GM19328 (cell line): Measurements from ENCODE around the gene TEX53.

Experiments
- ATAC-seq: cut with Tn5 transposase; IDR thresholded peaks from one replicate; pipeline ENCODE4 v1.9.1; 2021; ENCODE audit warnings: mild to moderate bottlenecking, moderate library complexity; ENCODE audit not compliant: unreplicated experiment

Gene TEX53

DNA sequence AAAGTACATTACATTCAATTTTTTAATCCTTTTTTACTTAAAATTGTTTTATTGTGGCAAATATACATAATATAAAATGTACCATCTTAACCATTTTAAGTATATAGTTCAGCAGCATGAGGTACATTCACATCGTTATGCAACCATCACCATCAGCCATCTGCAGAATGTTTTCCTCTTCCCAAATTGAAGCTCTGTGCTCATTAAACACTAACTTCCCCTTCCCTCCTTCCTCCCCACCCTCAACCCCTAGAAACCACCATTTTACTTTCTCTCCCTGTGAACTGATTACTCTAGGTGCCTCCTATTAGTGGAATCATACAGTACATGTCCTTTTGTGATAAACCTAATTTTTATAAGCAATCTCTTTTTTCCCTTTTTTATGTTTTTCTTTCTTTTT lies 15.6 kb downstream of the TEX53 start:
- ATAC-seq: no peak

DNA sequence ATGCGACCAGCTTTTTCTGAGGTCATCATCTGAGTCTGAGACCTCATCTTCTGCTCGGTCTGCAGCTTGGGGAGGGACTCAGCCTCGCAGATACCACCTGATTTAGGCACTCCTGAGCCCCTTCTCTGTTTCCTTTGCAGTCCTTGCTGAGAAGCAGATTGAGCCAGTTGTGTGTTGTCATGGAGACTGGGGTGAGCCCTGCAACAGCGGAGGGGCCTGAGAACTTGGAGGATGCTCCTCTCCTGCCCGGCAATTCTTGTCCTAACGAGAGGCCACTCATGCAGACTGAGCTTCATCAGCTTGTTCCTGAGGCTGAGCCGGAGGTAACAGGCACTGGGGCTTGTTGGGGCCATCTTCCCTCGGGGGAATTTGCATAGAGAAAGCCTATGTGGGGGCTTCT lies 19.2 kb downstream of the TEX53 start:
- no peak for ATAC-seq

DNA sequence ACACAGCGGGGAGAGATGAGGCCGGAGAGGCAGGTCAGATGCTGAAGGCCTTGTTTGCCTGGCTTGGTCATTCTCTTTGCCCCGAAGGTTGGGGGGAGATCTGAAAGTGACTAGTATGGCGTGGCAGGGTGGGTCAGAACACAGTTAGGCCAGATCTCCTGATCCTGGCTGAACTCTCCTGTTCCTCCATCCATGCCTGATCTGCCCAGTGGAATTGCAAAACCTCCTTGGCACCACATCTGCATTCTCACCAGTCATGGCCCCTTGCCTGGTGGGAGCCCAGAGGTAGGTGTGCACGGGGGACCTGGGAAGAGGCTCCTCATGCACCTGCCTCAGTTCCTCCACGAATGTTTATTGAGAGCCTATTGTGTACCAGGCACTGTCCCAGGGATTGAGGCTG lies 23.2 kb downstream of the TEX53 start:
- no peak for ATAC-seq

DNA sequence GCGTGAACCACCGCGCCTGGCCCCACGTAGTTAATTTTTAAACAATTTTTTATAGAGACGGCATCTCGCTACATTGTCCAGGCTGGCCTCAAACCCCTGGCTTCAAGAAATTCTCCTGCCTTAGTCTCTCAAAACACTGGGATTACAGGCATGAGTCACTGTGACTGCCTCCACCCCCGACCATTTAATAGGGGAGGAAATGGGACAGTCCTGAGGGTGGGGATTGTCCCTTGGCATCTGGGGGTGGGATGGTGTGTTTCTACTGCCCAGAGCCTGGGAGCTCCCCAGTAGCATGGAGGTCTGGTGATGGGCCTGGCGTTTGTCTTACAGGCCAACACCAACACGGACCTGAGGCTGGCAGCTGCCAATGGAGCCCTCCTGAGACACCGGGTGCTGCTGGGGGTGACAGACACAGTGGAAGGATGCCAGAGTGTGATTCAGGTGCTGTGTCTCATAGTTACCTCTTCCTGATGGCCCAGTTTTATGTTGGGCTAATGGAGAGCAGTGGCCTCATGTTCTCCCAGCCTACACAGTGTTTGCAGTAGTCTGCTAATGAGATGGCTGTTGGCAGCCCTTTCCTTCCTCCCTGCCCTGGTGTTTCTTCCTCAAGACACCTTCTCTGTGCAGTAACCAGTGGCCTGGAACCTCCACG lies 24.0 kb downstream of the TEX53 start:
- ATAC-seq: no peak

DNA sequence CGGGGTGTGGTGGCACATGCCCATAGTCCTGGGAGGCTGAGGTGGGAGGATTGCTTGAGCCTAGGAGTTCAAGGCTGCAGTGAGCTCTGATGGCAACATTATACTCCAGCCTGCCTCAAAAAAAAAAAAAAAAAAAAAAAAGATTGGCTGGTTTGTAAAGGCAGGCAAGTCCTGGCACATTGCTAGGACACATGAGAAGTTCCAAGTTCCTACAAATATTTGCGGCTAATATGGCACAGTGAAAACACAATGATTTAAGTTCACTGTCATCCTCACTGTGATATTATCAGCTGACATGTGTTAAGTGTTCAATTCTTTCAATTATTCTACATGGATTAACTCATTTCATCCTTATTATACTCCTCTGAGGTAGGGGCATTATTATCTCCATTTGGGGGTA lies 26.4 kb downstream of the TEX53 start:
- no peak for ATAC-seq

DNA sequence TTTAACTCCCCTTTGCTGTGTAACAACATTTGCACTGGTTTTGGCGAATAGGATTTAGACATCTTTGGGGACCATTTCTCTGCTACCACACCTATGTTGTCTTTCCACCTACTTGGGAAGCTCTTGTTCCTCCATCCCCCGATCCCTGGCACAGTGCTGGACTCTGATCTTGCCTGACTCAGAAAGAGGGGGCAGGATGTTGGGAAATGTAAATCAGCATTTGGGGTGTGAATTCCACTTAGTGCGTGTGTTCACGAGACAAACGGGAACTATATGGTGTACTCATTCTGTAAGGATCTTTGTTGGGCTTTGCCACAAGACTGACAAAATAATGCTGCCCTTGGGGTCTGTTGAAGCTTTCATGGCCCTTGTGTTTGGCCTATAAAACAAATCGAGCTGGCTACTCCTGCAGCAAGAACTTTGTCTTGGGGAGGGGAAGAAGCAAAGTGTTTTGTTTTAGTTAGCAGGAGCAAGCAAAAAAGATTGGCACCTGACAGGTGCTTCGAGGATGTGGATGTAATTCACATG lies 28.0 kb downstream of the TEX53 start:
- no peak for ATAC-seq

DNA sequence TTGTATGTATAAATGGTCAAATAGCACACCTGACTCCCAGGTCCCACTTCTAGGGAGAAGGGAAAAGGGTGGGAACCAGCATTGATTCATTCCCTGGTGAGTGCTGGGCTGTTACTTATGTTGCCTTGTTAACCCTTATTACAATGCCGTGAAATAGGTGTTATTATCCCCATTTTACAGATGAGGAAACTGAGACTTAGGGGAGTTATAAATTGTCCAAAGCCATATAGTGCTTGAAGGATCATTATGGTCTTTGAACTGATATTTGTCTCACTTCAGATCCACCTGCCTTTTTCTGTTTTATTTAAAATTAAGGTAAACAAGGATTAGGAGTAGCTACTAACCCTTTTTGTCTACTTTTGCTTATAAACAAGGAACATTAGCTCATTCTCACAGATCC lies 30.1 kb downstream of the TEX53 start:
- ATAC-seq: no peak

DNA sequence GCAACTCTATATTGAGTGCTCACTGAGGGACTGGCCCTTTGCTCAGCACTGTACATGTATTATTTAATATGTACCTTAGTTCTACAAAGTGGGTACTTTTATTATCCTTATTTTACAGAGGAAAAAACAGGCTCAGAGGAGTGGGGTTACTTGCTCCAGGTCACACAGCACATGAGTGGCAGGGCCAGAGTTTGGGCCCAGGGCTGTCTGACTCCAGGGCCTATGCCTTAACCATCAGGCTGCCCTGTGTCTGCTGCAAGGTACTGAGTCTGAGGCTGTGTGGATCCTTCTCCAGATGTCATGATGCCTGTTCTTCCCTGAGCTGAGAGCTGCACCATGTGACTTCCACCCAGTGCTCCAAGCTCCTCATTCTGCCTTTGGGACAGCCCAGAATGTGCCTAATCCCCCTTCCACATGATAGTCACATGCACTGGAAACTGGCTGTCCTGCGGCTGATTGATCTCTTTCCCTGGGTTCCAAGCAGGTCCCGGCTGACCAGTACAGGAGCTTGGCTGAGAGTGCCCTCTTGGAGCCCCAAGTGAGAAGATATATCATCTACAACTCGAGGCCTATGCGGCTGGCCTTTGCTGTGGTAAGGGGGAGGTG lies 31.1 kb downstream of the TEX53 start:
- no peak for ATAC-seq

DNA sequence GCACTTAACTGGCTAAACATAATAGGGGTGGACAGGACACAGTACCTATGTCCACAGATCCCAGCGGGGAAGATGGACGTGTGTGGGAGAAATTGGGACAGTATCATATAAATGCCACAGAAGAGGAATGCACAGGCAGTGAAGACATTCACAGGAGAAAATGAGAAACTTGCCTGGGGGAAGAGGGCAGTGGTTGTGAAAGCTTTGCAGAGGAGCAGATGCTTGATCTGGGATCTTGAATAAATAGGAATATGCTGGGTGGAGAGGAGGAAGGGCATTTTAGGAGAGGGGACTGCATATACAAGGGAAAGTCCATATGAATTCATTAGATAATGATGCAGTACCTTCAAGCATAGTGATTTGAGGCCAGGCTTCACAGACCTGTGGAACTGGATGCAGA lies 32.9 kb downstream of the TEX53 start:
- no peak for ATAC-seq

DNA sequence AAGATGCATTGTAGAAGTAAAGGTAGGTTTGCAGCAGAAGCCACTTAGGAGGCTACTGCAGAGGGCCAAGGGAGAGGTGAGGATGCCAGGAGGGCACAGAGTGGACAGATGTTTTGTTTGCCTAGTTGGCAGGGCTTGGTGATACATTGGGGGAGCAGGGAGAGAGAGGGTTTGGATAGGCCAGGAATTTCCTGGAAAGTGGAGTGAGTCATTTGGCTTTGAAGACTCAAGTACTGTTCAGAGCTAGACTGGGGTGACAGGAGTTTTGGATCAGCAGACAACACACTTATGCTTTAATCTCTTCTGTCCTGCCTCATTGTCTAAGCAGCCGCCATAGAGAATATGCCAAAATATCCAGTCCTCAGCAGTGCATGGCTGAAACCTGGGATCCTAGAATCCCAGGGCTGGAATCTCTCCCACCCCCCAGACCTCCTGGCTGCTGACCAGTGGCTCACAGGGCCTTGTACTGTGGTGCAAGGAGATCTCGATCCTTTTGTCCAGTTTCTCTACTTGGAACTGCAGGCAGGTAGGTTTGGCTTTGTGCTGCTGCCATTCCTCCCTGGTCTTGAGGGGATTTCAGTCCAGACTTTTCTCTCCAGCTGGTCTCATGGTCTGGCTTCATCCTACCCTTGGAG lies 35.5 kb downstream of the TEX53 start:
- ATAC-seq: no peak

DNA sequence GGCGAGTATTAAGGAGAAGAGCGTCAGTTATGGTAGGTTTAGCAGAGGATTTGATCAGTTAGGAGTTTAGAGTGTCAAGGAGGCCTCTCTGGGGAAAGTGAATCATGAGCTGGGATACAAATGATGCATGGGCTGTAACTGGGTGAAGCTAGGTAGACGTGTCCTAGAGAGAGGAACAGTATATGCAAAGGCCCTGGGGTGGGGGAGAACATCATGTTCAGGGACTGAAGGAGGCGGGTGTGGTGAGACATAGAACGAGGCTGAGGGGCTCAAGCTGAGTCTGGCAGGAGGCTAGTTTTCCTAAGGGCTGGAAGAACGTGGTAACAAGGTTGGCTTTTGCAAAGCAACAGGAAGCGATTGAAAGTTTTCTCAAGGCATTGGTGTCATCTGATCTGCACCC lies 36.0 kb downstream of the TEX53 start:
- ATAC-seq: no peak

DNA sequence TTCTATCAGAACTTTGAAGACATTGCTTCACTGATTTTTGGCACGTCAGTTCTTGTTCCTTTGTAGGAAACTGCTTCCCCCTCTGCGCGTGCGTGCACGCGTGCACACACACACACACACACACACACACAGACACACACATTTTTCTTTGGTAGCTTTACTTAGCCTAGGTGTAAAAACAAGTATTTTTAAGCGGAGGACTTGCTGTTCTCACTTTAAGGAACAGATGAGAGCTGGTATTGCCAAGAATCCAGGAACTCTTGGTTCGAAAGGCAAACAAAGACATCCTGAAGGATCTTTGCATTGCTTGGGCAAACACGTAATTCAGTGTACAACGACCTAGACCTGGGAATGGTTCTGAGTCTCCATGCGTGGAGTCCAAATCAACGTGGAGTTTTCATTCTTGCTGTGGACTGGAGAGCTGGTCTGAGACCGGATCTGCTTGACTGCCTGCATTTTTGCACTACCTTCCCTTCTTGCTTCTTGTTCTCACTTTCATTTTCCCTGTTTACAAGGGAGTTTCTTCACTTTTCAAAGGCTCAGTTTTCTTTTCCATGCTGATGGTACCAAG lies 38.3 kb downstream of the TEX53 start:
- no peak for ATAC-seq

DNA sequence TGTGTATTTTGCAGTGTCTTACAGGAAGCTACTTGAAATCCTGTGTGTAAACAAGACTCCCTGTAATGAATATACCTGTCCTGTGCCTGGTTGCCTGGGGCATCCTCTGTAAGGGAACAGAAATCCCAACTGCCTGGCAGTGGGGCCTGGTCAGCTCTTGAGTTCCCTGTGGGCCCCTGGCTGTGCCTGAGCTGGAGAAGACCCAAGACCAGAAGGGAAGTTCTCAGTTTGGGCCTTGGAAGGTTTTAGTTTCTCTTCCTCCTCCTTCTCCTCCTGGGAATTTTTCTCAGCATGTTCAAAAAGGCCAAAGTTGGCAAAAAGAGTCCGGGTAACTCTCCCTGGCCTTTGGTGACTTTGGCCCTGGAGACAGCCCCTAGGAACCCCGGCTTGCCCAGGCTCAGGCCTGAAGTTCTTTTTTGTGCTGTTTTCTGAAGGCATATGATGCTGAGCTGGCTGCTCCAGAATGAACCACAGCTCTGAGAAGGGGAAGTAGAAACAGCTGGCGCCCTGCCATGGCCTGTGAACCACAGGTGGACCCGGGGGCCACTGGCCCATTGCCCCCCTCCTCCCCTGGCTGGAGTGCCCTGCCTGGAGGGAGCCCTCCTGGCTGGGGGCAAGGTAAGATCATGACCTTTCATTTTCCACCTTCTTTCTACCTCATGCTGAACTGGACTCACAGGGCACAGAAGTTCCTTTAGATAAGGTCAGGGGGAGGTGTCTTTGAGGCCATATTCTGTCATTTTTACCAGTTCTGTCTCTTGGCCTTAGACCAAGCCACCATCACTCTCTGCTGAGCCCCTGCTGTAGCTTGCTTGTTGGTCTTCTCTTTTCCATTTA lies 40.7 kb downstream of the TEX53 start:
- ATAC-seq: peak; percentile 70

DNA sequence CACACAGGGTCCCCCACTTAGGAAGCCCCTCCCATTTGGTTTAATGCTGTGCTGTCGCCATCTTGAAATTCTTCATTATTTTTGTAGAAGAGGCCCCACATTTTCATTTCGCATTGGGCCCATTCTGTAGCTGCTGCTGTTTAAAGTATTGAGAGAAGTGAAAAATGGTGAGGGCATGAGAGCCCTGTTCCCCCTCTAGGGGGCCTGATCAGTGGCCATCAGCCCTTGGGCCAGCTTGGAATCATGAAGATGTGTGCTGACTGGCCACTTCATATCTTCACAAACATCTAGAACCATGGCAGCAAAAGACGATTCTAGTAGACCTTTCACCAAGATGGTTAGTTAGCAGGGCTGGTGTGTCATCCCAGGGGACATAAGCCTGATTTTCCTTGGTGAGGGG lies 43.2 kb downstream of the TEX53 start:
- ATAC-seq: no peak

DNA sequence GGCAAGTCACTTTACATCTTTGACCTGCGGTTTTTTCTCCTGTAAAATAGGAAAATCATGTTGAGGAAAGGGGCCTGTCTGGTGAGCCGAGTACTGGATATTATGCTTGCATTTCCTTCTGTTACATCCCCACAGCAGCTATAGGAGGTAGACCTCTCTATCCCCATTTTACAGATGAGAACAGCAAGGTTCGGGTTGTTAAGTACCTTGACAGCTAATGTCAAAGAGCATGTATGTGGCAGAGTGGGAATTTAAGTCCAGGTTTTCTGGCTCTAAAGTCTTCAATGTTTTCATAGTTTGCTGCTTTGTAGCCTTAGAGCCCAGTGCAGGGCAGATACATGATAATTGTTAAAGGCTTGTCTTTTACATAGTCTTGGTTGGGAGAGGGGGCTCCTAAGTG lies 43.7 kb downstream of the TEX53 start:
- ATAC-seq: no peak

DNA sequence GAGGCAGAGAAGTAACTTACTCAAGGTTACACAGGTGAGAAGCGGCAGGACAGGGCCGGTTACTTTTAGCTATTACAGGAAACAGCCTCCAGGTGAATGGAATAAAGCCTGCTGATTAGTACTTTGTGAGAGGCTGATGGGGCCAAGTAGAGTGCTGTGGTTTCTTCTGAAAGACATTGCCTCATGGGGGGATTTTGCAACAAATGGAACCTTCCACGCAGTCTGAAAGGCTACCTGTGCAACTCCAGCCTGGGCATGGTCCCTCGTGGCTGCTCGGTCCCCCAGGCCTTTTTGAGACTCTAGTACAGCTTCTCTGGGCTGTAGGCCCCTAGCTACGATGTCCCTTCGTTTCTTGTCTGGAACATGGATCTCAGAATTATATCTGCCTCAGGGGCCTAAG lies 44.5 kb downstream of the TEX53 start:
- no peak for ATAC-seq

DNA sequence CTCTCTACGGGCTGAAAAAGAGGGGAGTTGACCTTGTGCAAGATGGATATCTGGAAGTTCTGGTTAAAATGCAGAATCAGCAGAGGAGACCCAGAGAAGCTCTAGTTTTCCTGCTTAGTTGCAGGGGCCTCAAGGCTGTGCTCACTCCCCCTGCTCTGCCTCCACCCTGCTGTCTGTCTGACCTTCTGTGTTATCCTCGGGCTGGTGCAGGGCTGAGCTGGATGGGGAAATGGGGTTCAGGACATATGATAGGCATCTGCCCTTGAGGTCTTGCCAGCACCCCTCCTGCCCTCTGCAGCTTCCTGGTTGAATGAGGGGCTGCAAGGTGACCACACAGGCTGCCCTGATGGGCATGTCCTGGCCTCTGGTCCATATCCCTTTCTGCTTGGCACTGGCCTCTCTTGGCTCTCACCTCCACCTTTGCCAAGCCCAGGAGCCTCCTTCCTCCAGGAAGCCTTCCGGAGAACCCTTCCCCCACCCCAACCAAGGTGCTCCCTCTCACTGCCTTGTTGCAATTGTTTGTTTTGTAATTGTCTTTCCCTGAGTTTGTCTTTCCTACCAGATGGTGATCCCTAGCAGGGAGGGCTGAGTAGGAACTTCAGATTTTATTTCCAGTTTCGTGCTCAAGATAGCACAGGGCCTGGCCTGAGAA lies 45.2 kb downstream of the TEX53 start:
- ATAC-seq: no peak

DNA sequence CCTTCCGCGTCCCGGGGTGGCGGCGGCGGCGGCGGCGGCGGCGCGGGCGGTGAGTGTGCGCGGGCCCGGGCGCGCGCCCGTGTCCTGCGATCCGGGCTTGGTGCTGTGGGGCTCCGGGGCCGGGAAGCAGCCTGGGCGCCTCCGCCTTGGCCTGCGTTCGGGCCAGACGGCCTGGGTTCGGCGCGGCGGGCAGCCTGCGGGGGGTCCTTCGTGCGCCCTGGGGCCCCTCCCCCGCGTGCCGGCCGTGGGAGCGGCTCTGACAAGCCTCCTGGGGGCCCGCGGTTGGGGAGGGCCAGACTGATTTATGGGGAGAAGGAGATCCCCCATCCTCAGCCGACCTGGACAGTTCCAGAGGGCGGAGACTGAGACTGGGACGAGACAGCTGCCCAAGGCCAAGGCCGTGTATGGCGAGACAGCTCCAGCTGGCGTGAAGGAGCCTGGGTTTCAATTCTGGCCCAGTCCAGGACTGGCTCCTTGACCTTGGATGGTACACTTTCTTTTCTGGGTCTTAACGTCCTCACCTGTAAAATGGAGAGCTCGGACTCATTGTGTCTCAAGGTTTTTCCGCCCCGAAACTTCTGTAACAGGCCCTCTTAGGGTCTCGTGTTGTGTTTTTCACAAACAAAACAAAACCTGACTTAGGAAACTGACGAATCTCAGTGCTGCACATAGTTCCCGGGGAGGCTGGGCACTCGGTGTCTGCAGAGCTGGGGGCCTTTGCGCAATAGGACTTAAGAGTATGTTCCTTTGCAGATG lies 45.9 kb downstream of the TEX53 start:
- ATAC-seq: peak; percentile 34

DNA sequence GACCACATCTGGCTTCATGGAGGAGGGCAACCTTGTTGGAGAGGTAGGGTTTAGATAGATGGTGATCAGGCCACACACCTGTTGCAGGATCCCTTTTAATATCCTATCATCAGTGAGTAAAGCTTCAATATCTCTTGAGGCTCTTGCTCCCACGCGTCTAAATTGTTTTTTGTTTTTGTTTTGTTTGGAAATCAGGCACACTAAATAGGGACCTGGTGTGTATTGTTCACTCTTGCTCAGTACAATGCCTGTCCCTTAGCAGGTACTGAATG lies 49.1 kb downstream of the TEX53 start:
- ATAC-seq: no peak
